Endothelial cell of umbilical vein (primary cell): ENCODE data around the gene SIGLEC8. TPM values are rescaled to one million over a fixed set of nuclear protein-coding genes. Genes with fewer than 3 reads are reported as not detected.

ENCODE experiments used
- BruUV-seq: library from RNA; stranded (reverse); fragments of 400-500 nt; replicated peaks from 2 replicates; lab custom pipeline; 2021; lab: Mats Ljungman, UMichigan
- CTCF ChIA-PET: fragments of 300-600, 350-600 bp; sonication (Branson Sonifier 250); formaldehyde crosslinking; loops from one replicate; lab custom pipeline; 2021; ENCODE audit warnings: antibody characterized with exemption, inconsistent platforms; lab: Charles Lee
- POLR2A ChIA-PET: fragments of 300-600, 350-600 bp; sonication (Branson Sonifier 250); formaldehyde crosslinking; loops from one replicate; lab custom pipeline; 2021; ENCODE audit warnings: antibody characterized with exemption, inconsistent platforms; lab: Charles Lee
- DNase-seq: peaks from one replicate; pipeline ENCODE4 v3.0.0-alpha.2; 2011; ENCODE audit warnings: low read depth, low spot score
- FAIRE-seq: peaks from 2 replicates; lab custom pipeline; 2011; peaks lifted over from hg19 to GRCh38; lab: Jason Lieb, UNC
- H2AFZ ChIP-seq: 2 replicates; pipeline ENCODE4 v1.6.0; 2012; ENCODE audit warnings: low read depth, low read length, control low read depth, inconsistent platforms
- H3K27ac ChIP-seq: 2 replicates; pipeline ENCODE4 v1.5.1; 2011; ENCODE audit warnings: low read depth, mild to moderate bottlenecking, control low read depth, low read length, moderate library complexity; ENCODE audit not compliant: insufficient read depth
- H3K27me3 ChIP-seq, 2 experiments: 2 replicates each; pipeline versions ENCODE4 v1.6.0 to v1.6.1; 2011; ENCODE audit warnings: low read length in 2 of 2, mixed read lengths in 1 of 2; ENCODE audit not compliant: control insufficient read depth in 2 of 2, insufficient read depth in 2 of 2
- H3K36me3 ChIP-seq, 2 experiments: 2 replicates in 1 of 2; 3 replicates in 1 of 2; pipeline ENCODE4 v1.5.1; 2011; ENCODE audit warnings: low read length in 2 of 2, mild to moderate bottlenecking in 1 of 2, moderate library complexity in 1 of 2; ENCODE audit not compliant: control insufficient read depth in 2 of 2, insufficient read depth in 2 of 2; ENCODE audit errors: extremely low read depth in 1 of 2
- H3K4me1 ChIP-seq: 3 replicates; pipeline ENCODE4 v1.5.1; 2011; ENCODE audit warnings: mild to moderate bottlenecking, low read length; ENCODE audit not compliant: control insufficient read depth, insufficient read depth; ENCODE audit errors: extremely low read depth
- H3K4me2 ChIP-seq: 2 replicates; pipeline ENCODE4 v1.6.1; 2011; ENCODE audit warnings: low read length, control low read depth, mixed read lengths; ENCODE audit not compliant: insufficient read depth
- H3K4me3 ChIP-seq, 3 experiments: fragments of 200-600 bp in 1 of 3; sonication (generic), shearing (Covaris generic) in 1 of 3; replicated peaks in 1 of 3; 2 replicates each; pipeline ENCODE4 v1.5.1; 2011 to 2016; ENCODE audit warnings: control low read depth in 3 of 3, low read length in 3 of 3, mild to moderate bottlenecking in 2 of 3, inconsistent platforms in 1 of 3, low read depth in 1 of 3, moderate library complexity in 1 of 3; ENCODE audit not compliant: insufficient read depth in 1 of 3
- H3K79me2 ChIP-seq: 2 replicates; pipeline ENCODE4 v1.6.0; 2012; ENCODE audit warnings: low read length, inconsistent platforms; ENCODE audit not compliant: control insufficient read depth, insufficient read depth
- H3K9ac ChIP-seq: replicated peaks from 2 replicates; pipeline ENCODE3; 2011; ENCODE audit warnings: low read length, control low read depth; ENCODE audit not compliant: insufficient read depth; ENCODE audit errors: extremely low read depth
- H3K9me1 ChIP-seq: replicated peaks from 3 replicates; pipeline ENCODE4 v1.6.0; 2011; ENCODE audit warnings: mild to moderate bottlenecking, low read length; ENCODE audit not compliant: control insufficient read depth, insufficient read depth; ENCODE audit errors: extremely low read depth
- H3K9me3 ChIP-seq: replicated peaks from 2 replicates; pipeline ENCODE4 v1.5.1; 2012; ENCODE audit warnings: low read length, inconsistent platforms; ENCODE audit not compliant: control insufficient read depth, insufficient read depth
- H4K20me1 ChIP-seq: replicated peaks from 2 replicates; pipeline ENCODE3; 2011; ENCODE audit warnings: mild to moderate bottlenecking, low read length; ENCODE audit not compliant: control insufficient read depth, insufficient read depth; ENCODE audit errors: extremely low read depth
- CTCF ChIP-seq, 2 donors: IDR thresholded peaks; 1 replicate in 1 of 2; 2 replicates in 1 of 2; pipeline ENCODE4 v1.5.1; 2011; ENCODE audit warnings: low read length in 2 of 2, mild to moderate bottlenecking in 2 of 2, moderate library complexity in 2 of 2, control low read depth in 1 of 2, inconsistent platforms in 1 of 2, low read depth in 1 of 2; ENCODE audit not compliant: insufficient read depth in 1 of 2; ENCODE audit errors: extremely low read depth in 1 of 2
- EZH2 ChIP-seq: IDR thresholded peaks from 2 replicates; pipeline ENCODE4 v1.6.1; 2012; ENCODE audit warnings: borderline replicate concordance, low read depth, mild to moderate bottlenecking, moderate library complexity, low read length, inconsistent platforms; ENCODE audit not compliant: severe bottlenecking
- FOS ChIP-seq: IDR thresholded peaks from 2 replicates; pipeline ENCODE4 v1.6.1; 2011; ENCODE audit warnings: mild to moderate bottlenecking, low read length, moderate library complexity, borderline replicate concordance; ENCODE audit not compliant: insufficient read depth
- GATA2 ChIP-seq: IDR thresholded peaks from 2 replicates; pipeline ENCODE4 v1.7.0; 2011; ENCODE audit warnings: low read depth, mild to moderate bottlenecking, moderate library complexity, mixed read lengths, low read length; ENCODE audit not compliant: insufficient read length, insufficient read depth
- JUN ChIP-seq: IDR thresholded peaks from 2 replicates; pipeline ENCODE4 v1.6.1; 2011; ENCODE audit warnings: borderline replicate concordance, low read depth; ENCODE audit not compliant: insufficient read length, insufficient read depth
- MAX ChIP-seq: IDR thresholded peaks from 2 replicates; pipeline ENCODE4 v1.6.1; 2011; ENCODE audit not compliant: insufficient read depth, insufficient read length
- MYC ChIP-seq: IDR thresholded peaks from one replicate; pipeline ENCODE4 v1.6.1; 2011; ENCODE audit warnings: mild to moderate bottlenecking, low read depth, low read length
- POLR2A ChIP-seq: IDR thresholded peaks from 2 replicates; pipeline ENCODE4 v1.6.1; 2012; ENCODE audit warnings: low read depth, mild to moderate bottlenecking, control low read depth, low read length
- POLR2AphosphoS5 ChIP-seq: IDR thresholded peaks from 2 replicates; pipeline ENCODE4 v1.6.1; 2012; ENCODE audit warnings: low read depth, mild to moderate bottlenecking, control low read depth, low read length, moderate library complexity; ENCODE audit not compliant: insufficient read depth
- dilution Hi-C: fragments of 300-500 bp; cut with MboI; formaldehyde crosslinking; loops from one replicate; pipeline ENCODE4 v1.15.0; 2019; ENCODE audit warnings: low sequenced_read_pairs; ENCODE audit not compliant: extremely low pct_ligation_motif_present
- intact Hi-C: fragments of 100-400 bp; cut with micrococcal nuclease; formaldehyde crosslinking; loops from one replicate; pipeline ENCODE4 v1.10.0; 2022
- polyA plus RNA-seq, 4 experiments: library from polyadenylated mRNA; depleted of rRNA in 3 of 4; stranded (reverse) in 3 of 4; unstranded in 1 of 4; fragments of >200 nt; gene quantifications; 2 replicates each; pipeline versions ENCODE4 v1.2.1 to v1.2.3, GENCODE V29; 2011 to 2012; ENCODE audit warnings: missing spikeins in 1 of 4
- total RNA-seq: library from RNA; stranded (reverse); gene quantifications from 2 replicates; pipeline ENCODE4 v1.2.3, GENCODE V29; 2021

SIGLEC8 gene
- total and polyA plus RNA-seq, 2 donors (not counting 3 experiments of a cell fraction or from before 2014, with no cell fraction given): not detected

- Histone ChIP-seq H3K4me1 (no peaks in the 10 kb centered on the region), H3K4me2 (no peak overlapping the region), H4K20me1 (no peaks in the 10 kb centered on the region), H3K27me3 (no peaks in the 10 kb centered on the region), H3K4me3 (no peak overlapping the region), H3K9me1 (no peaks in the 10 kb centered on the region), H3K9me3 (no peaks in the 10 kb centered on the region), H3K36me3 (no peaks in the 10 kb centered on the region), H3K79me2 (no peaks in the 10 kb centered on the region), H3K27ac (no peak overlapping the region), H2AFZ (no peak overlapping the region), H3K9ac (no peak overlapping the region)
- intact Hi-C loops (no loop called here), dilution Hi-C loops (no loop called here)
- ChIA-PET POLR2A (no interaction called here), CTCF (no interaction called here)
- no peak for TF ChIP-seq MAX
- BruUV-seq: no TSS peak
- FAIRE-seq: no peak
- no peak for DNase-seq
Measured at GRCh38 chr19:51415187-51415586, 43.1 kb downstream of the SIGLEC8 start.

- no peak overlapping the region for H3K27ac ChIP-seq
- H3K36me3 ChIP-seq: no peaks in the 10 kb centered on the region
- H2AFZ ChIP-seq: no peak overlapping the region
- H3K4me3 ChIP-seq: no peak overlapping the region
- intact Hi-C loops (no loop called here), dilution Hi-C loops (no loop called here)
- H3K9me1 ChIP-seq: no peaks in the 10 kb centered on the region
- no peak for FAIRE-seq
- no peaks in the 10 kb centered on the region for H4K20me1 ChIP-seq
- H3K4me1 ChIP-seq: no peaks in the 10 kb centered on the region
- no peak overlapping the region for H3K4me2 ChIP-seq
- H3K27me3 ChIP-seq: no peaks in the 10 kb centered on the region
- TF ChIP-seq FOS (no peak), MAX (no peak), POLR2A (no peak), MYC (no peak), GATA2 (no peak), POLR2AphosphoS5 (no peak), EZH2 (no peak), CTCF (IDR thresholded peaks at IDR 0.05; ENCODE audit: extremely low read depth in 1 of 2, insufficient read depth in 1 of 2, low read depth in 1 of 2, low read length in 2 of 2) (no peak), JUN (no peak)
- H3K9me3 ChIP-seq: no peaks in the 10 kb centered on the region
- no peak for DNase-seq
- no peak overlapping the region for H3K9ac ChIP-seq
- ChIA-PET CTCF (no interaction called here), POLR2A (no interaction called here)
- no peaks in the 10 kb centered on the region for H3K79me2 ChIP-seq
- BruUV-seq: no TSS peak
Measured at GRCh38 chr19:51410950-51411748, 47.1 kb downstream of the SIGLEC8 start.
